HG03108 (cell line): ENCODE data around the gene GINS2.

Experiments
- ATAC-seq: cut with Tn5 transposase; IDR thresholded peaks from one replicate; pipeline ENCODE4 v1.9.1; 2021; ENCODE audit warnings: moderate library complexity; ENCODE audit not compliant: unreplicated experiment

The GINS2 gene

DNA sequence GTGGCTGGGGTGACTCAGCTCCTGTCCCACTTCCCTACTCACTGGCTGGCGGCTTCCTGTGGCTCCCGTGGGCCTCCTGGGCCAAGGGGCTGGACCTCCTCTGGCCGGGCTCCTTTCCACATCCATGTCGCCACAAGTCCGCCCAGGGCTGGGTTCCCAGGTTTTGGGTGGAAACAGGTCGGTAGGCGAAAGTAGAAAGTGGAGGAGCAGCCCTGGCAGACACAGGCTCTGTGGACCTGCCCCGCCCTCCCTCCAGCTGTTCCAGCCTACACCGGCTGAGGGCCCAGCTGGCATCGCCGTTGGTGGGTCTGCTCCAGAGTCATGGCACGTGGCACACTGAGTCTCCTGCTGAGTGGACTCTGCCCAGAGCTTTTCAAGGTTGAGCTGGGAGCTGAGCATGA is 47.0 kb downstream of the GINS2 start:
- no peak for ATAC-seq

DNA sequence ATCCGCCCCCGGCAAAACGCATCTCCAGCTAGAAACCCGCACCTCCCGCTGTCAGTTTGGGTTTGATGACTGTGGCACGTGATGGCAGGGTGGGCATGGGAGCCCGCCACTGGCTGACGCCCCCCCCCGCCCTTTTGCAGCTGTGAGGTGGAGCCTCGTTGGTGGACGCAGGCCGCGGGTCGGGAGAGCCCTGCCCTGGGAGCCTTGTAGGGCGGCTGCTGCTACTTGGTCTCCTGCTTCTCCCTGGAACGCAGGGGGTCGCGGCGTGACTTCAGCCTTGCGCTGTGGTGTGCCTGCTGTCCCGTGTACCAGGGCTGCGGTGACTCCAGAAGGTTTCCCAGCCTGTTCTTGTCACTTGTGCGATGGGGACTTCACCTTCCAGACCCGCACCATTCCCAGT is 47.4 kb downstream of the GINS2 start:
- no peak for ATAC-seq

DNA sequence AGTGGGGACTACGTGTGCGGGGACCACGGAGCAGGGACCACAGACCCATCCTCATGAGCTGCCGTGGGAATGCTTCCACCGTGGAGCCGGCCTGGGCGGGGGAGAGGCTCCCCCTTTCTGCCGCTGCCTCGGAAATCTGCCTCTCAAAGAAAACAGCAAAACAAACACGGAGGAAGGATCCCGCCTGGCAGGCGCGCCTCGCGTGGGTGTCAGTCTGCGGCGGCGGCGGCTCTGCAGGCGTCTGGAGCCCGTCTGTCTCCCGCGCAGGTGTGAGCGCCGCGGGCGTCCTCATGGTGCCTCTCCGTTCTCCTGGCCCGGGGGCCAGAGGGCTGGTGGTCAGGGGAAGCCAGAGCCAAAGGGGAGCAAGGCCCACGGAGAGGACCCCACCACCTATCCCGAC is 48.2 kb downstream of the GINS2 start:
- no peak for ATAC-seq

DNA sequence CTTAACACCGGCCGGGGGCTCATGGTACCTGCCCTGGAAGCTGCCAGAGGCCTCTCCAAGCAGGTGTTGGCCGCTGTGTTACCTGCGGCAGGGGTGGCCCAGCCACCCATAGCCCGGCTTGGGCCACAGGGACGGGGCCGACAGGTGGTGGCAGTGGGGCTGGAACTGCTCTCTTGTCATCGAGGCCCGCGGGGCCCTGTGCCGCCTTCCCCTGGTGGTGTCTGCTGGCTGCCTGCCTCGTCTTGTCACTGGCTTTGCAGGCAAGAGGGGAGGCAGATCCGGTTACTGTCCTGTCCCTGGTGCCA is 48.5 kb downstream of the GINS2 start:
- no peak for ATAC-seq

DNA sequence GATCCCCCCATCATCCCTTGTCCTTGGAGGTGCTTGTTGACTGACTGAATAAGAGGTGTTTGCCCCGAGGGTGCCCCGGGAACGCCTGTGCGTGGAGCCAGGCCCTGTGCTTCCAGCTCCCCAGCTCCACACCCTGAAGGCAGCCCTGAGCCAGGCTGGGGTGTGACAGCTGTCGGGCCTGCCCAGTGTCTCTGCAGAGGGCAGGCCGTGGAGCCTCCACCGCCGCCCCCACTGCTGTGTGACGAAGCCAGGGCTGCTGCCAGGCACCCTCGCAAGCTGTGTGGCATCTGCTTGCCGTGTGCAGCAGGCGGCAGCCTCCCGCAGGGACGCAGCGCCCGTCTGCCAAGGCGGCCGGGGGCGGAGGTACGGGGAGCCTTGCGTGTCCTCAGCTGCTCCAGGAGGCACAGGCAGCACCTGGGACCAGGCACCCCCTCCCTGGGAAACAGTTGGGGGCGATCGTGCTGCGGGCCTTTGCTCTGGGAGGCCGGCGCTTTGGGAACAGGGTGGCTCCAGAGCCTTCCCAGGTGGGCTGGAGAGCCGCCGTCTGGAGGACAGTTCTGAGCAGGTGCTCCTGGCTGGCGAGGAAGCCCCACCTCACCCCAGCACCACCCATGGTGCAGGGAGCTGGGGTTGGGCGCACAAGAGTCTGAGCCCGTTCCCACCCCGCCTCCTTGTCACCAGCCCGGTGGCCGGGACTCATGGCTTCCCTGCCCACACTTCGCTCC is 49.1 kb downstream of the GINS2 start:
- no peak for ATAC-seq

DNA sequence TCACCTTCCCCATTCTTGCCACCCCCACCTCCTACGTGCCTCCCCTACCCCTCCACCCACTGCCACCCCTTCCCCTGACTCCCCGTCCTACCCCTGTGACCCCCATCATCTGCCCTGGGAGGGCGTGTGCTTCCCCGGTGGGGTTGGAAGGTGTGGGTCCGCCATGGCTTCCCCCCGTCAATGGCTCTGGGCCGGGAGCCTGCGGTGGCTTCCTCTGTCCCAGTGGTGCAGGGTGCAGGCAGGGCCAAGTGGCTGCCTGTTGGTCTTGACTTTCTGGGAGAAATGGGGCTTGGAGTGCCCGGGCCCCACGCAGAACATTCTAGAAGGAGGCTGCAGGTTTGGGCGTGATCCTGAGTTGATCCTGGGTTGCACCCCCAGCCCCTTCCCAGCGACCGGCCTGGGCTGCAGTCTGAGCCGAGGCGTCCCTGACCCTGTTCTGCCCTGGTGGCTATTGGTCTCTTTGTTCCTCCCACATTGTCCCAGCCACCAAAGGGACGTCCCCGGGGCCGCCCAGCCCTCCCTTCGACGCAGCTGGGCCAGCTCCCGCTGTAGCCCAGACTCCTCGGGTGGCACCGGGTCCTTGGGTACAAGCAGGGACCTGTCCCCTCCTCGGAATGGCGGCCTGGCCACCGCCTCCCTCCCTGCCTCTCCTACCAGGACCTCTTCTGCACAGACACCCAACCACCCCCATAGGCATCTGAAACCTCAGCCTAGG is 49.9 kb downstream of the GINS2 start:
- ATAC-seq: no peak

DNA sequence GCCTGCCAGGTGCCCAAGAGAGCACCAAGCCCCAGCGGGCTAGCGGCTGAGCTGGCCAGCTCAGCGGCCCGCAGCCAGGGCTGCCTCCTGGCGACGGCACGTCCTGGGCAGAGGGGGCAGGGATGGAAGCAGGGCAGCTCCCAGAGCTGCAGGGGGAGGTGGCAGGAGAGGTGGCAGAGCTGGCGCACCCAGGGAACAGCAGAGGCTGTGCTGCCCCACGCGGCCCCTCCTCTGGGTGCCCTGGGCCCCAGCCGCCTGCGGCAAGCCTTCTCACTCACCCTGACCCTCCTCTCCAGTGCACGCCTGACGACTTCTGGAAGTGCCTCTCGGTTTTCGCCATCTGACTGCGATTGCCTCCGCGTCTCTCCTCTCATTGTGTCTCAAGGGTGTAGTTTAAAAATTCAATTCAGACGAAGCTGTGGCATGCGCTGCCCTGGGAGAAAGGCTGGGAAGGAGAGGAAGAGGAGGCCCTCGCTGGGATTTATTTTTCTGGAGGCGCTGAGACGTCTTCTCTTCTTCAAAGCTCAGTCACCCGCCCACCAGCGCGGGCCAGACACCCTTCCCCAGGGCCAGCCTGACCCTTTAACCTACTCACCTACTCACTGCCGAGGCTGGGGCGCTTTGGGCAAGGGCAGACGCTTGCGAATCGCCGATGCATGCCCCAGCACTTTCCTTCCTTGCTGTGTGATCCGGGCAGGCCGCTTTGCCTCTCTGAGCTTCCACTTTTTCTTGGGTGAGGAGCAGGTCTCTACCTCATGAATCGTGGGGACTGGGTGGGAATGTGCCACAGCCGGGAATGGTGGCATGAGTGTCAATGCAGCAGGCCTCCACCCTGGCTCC is 50.7 kb downstream of the GINS2 start:
- ATAC-seq: no peak

DNA sequence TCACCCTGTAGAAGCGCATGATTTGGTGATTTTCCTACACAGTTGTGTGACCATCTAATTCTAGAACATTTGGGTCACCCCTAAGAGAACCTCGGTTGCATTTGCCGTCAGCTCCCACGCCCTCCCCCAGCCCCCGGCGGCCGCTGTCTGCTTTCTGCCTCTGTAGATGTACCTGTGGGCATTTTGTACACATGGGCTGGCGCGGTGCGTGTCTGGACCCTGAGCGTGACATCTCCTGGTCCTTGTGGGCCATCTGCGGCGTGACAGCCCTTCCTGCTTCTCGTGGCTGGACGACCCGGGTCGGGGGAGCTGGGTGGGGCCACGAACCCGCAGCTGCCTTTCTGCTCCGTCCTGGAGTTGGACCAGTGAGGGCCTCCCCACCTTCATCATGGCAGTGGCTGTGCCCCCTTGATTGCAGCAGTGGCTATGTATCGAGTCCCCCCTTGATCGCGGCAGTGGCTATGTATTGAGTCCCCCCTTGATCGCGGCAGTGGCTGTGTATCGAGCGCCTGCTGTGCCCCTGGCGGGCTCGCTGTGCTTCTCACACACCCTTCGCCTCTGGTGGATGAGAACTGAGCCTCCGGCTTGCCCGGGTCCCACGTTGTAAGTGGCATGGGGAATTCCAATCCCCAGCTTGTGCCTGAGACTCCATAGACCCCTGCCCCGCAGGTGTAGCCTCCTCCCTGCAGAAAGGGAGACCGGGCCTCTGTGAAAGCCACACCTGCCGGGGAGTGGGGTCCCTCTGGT is 51.5 kb downstream of the GINS2 start:
- ATAC-seq: no peak

DNA sequence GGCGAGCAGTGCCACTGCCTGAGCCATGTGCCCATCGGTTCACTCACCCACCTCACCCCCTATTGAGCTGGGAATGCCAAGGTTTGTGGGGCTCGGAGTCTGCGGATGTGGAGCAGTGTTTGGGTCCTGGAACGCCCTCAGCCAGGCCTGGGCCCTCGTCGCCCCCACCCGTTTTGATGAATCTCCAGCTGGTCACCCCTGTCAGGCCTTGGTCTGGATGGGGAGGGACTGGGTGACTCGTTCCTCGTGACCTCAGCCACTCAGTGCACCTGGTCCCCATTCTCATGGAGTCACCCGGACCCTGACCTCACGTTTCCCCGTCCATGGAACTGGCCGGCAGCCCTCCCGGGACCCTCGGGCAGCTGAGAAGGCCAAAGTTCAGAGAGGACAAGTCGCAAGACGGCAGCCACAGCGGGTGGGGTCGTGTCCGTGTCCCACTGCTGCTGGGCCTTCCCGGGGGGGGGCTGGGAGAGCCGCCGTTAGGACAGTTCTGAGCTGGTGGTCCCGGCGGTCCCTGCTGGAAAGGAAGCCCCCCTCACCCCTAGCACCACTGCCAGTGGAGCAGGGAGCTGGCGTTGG is 52.4 kb downstream of the GINS2 start:
- ATAC-seq: no peak

DNA sequence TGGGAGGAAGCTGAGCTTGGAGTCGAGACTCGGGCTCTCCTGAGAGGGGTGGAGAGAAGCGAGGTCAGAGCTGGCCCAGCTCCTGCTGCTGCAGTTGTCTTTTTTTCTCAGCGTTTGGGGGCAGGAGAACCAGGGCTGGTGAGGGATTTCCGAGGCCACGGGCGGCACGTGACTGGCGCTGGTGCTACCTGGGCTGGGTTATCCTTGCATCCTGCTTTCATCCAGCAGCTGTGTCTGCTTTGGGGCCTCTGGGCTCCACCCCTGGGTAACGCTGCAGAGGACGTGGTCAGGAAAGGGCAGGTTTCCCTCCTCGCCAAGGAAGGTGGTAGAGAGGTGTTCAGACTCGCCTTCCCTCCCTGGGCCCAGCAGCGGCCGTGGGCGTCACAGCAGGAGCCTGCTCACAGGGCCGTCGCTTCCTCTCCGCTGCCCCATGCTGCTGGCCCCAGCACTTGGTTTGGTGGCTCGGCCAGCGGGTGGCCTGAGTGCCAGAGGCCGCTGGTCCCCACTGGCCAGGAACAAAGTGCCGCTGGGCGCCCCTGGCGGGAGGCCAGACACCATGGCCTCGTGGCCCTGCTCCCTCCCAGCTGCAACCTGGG is 53.1 kb downstream of the GINS2 start:
- no peak for ATAC-seq

DNA sequence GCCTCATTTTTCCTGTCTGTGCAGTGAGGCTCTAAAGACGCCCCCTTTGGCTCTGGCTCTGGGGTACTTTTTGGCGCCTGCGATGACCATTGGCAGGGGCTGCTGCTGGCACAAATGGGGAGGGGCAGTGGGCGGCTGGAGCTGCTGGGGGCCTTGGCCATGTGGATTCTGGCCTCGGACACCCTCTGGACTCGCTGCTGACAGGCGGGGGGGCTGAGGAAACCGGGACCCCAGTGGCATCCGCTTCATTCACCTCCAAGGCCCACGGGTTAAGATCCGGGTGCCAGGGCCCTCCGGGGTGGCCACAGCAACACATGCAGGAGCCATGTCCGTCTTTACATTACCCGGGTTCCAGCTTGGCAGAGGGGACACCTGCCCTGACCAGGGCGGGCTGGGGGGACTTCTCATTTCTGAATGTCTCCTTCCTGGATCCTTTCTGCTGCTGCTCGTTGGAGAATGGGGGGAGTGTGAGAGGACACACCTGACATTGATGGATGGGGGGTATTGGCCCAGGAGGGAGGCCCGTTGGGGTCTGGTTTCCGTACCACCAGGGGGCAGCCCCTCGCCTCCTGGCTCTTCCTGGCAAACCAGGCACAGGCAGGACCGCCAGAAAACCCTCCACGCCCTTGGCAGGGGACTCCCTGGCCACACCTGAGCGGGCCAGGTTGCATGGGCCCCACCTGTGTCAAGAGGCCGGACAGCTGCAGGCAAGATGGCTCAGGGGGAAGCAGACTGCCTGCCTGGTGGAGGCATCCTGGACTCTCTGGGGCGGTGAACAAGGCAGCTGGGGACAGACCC is 53.8 kb downstream of the GINS2 start:
- ATAC-seq: no peak

DNA sequence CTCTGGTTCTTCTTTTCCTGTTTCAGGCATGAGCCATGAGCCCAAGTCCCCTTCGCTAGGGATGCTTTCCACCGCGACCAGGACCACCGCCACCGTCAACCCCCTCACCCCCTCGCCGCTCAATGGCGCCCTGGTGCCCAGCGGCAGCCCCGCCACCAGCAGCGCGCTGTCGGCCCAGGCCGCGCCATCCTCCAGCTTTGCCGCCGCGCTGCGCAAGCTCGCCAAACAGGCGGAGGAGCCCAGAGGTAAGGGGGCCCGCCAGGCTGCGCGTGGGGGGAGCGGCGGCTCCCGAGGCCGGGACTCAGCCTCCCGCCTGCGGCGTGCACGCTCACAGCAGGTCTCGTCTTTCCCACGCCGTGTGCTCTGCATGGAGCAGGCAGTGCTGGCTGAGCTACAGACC is 54.9 kb downstream of the GINS2 start:
- no peak for ATAC-seq

DNA sequence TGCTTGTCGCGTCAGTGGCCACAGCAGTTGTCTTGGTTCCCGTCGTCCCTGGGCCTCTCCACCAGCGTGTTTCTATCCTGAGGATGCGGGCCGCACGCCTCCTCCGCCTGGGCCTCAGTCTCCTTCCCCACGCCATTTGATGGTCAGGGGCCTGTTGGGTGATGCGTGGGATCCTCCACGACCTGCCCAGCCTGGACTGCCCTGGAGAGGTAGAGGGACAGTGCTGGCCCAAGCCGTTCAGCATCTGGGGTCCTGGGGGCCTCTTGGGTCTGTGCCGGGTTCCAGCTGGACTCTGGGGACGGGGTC is 55.4 kb downstream of the GINS2 start:
- no peak for ATAC-seq

DNA sequence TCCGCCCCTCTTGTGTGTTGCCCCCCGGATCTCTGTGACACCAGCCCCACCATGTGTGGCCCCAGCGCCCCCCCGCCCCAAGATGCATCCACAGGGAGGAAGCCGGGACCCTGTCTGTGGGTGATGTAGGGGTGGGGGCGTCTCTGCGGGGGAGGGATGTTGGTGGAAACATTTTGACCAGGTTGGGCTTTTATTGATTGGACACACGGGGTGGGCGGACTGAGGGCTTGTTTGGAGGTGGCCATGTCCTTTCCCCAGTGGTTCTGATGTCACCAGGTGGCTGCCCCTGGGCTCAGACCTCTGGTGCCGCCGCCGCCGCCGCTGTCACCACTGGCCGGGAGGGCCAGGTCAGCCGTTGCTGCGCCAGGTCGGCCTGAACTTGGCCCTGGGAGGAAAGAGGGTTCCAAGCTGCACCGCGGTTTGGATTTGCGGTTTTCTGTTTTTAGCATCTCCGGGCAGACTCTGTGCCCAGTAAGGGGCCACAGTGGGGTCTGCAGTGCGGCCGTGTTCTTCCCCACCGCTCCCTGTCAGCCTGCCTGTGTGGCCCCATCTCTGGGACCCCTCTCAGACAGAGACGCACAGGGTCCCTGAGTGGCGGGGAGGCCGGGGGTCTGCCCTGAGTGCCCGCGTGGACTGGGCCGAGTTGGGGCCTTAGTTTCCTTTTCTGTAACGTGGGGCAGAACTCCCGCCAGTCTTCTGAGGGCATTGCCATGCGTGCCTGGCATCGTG is 55.9 kb downstream of the GINS2 start:
- no peak for ATAC-seq

DNA sequence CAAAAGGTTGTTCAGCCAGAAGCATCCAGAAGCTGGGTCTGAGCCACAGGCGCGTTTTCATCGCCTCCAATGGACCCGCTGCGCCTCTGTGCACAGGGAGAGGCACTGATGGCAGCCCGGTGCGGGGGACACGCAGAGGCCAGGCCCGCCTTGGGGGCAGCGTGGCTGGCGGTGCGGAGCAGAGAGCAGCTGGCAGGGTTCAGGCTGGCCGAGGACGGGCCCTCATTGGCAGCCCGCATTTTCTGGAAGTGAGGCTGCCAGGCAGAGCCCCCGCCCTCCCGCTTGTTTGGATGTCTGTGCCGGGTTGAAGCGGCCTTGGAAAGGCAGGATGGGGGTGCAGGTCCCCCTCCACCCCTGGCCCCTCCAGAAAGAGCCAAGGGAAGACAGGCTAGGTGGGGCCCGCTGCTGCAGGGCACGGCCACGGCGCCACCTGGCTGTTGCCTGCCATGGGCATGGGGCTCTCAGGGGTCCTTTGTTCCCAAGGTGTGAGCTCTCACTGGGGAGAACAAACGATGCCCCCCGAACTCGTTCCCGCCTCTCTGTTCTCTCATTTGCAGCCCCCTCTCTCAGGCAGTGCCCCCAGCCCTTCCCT is 56.9 kb downstream of the GINS2 start:
- no peak for ATAC-seq

DNA sequence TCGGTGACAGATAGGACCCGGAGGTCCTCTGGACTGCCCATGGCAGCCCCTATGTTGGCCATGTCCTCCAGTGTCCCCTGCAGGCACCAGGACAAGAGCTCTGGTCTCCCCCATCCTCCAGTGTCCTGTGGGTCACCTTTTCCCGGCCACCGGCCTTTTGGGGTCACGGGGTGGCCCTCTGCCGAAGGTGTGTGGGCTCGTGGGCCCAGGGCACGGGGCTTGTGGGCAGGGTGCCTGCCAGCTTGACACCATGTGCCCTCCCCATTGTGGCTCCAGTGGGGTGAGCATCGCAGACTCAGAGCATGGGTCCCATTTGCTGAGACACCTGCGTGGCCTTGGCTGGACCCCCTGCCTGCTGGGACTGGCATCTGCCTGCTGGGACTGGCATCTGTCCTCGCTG is 57.5 kb downstream of the GINS2 start:
- no peak for ATAC-seq

DNA sequence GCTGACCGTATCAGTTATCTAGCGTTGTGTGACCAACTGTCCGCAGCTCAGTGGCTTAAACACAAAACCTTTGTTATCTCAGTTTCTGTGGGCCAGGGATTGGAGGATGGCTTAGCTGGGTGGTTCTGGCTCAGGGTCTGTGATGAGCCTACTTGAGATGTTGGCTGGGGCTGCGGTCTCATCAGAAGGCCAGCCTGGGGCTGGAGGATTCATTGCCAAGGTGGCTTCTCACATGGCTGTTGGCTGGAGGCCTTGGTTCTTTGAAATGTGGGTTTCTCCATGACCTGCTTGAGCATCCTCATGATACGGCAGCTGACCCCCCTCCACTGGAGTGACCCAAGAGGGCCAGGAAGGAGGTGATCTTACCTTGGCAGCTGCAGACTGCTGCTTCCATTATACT is 58.9 kb downstream of the GINS2 start:
- ATAC-seq: no peak

DNA sequence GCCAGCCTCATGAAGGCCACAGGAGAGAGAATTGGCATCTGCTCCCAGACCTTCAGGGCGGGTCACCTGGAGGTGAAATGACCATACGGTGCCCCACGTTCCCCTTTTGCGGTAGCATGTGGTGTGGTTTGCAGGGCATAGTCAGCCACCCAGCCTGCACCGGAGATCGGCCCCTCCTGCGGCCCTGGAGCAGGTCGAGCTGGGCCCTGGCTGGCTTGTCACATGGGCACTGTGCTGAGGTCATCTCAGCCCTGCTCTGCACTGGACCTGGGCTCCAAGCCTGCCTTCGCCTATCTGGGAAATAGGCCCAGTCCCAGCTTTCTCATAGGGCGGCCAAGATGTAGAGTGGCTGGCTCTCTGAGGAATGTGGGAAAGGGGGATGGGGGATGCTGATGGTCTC is 59.4 kb downstream of the GINS2 start:
- no peak for ATAC-seq

DNA sequence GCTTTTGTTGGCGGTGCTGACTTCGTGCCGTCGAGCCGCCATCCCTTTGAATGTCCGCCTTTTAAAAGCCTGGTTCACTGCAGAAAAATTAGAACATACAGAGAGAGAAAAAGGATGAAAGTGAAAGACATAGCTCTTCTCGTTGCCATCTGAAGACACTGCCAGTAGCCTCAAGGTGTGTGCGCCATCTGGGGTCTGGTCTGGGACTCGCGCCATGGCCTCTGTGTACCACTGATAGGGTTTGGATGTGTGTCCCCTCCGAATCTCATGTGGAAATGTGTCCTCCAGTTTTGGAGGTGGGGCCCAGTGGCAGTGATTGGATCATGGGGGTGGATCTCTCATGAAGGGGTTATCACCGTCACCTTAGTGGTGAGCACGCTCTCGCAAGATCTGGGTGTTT is 60.1 kb downstream of the GINS2 start:
- no peak for ATAC-seq
